ENCODE results near the gene ANKRD23. TPM values are rescaled to one million over a fixed set of nuclear protein-coding genes. Genes with fewer than 3 reads are reported as not detected.

ANKRD23 gene
- total and polyA plus RNA-seq, 2 of the 13 experiments (the other 11 are each of a cell fraction or from before 2014, with no cell fraction given): 1.5 to 1.6 TPM

DNA sequence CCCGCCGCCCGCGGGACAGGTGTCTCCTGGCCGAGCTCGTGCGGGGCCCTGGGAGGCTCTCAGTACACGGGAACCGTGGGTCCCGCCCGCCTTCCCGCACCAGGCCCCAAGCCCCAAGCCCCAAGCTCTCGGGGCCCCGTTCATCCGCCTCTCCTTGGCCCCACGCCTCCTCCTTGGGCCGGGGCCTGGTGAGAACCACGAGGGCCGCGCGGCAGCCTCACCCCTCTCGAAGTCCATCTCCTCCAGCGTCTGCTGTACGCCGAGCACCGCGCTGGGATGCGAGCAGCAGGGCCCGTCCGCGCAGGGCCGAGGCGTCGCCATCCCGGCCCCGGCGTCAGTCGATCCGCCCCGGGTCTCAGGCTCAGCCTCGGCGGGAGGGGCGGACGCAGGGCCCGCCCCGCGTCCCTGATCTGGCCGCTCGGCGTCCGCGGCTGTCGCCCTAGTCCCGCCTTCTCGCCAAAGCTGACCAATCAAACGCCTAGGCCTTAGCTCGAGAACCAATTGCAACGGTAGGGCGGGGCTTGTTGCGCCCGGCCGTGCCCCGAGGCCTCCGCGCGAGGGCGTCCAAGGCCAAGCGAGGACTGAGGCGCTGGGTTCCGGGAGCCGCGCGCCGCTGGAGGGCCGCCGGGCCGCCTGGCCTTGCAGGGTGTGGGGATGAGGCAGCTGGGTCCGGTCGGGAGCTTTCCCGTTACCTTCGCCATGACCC is 14.0 kb upstream of the ANKRD23 start, which contains the start of gene ANKRD39 (continued):
- TF ChIP-seq, protein P1, sequence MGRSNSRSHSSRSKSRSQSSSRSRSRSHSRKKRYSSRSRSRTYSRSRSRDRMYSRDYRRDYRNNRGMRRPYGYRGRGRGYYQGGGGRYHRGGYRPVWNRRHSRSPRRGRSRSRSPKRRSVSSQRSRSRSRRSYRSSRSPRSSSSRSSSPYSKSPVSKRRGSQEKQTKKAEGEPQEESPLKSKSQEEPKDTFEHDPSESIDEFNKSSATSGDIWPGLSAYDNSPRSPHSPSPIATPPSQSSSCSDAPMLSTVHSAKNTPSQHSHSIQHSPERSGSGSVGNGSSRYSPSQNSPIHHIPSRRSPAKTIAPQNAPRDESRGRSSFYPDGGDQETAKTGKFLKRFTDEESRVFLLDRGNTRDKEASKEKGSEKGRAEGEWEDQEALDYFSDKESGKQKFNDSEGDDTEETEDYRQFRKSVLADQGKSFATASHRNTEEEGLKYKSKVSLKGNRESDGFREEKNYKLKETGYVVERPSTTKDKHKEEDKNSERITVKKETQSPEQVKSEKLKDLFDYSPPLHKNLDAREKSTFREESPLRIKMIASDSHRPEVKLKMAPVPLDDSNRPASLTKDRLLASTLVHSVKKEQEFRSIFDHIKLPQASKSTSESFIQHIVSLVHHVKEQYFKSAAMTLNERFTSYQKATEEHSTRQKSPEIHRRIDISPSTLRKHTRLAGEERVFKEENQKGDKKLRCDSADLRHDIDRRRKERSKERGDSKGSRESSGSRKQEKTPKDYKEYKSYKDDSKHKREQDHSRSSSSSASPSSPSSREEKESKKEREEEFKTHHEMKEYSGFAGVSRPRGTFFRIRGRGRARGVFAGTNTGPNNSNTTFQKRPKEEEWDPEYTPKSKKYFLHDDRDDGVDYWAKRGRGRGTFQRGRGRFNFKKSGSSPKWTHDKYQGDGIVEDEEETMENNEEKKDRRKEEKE (IDR thresholded peaks at IDR 0.05): no peak
- peak; percentile 88; the same call in 1 of the 2 replicates for TF ChIP-seq GFI1 (CRISPR knock-in tag; IDR thresholded peaks at IDR 0.05; ENCODE audit: borderline replicate concordance)
- TF ChIP-seq, protein P2, sequence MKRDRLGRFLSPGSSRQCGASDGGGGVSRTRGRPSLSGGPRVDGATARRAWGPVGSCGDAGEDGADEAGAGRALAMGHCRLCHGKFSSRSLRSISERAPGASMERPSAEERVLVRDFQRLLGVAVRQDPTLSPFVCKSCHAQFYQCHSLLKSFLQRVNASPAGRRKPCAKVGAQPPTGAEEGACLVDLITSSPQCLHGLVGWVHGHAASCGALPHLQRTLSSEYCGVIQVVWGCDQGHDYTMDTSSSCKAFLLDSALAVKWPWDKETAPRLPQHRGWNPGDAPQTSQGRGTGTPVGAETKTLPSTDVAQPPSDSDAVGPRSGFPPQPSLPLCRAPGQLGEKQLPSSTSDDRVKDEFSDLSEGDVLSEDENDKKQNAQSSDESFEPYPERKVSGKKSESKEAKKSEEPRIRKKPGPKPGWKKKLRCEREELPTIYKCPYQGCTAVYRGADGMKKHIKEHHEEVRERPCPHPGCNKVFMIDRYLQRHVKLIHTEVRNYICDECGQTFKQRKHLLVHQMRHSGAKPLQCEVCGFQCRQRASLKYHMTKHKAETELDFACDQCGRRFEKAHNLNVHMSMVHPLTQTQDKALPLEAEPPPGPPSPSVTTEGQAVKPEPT (CRISPR knock-in tag; IDR thresholded peaks at IDR 0.05; ENCODE audit: low read depth): peak; percentile 86
- 0 out of 2 replicates have a peak, but pooled peaks have one; percentile 27 for TF ChIP-seq KLF9 (CRISPR knock-in tag; IDR thresholded peaks at IDR 0.05; ENCODE audit: low read depth)
- TF ChIP-seq ONECUT2 (CRISPR knock-in tag; IDR thresholded peaks at IDR 0.05): 0 out of 2 replicates have a peak, but pooled peaks have one; percentile 44
- TF ChIP-seq, protein P3, sequence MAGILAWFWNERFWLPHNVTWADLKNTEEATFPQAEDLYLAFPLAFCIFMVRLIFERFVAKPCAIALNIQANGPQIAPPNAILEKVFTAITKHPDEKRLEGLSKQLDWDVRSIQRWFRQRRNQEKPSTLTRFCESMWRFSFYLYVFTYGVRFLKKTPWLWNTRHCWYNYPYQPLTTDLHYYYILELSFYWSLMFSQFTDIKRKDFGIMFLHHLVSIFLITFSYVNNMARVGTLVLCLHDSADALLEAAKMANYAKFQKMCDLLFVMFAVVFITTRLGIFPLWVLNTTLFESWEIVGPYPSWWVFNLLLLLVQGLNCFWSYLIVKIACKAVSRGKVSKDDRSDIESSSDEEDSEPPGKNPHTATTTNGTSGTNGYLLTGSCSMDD (CRISPR knock-in tag; IDR thresholded peaks at IDR 0.05): peak; percentile 68; the same call in 1 of the 2 replicates
- TF ChIP-seq ZNF775 (CRISPR knock-in tag; IDR thresholded peaks at IDR 0.05; ENCODE audit: borderline replicate concordance): peak; percentile 61; the same call in 1 of the 2 replicates
- TF ChIP-seq ZSCAN29 (CRISPR knock-in tag; conservative IDR thresholded peaks at IDR 0.05): peak; percentile 42; the same call in 1 of the 2 replicates
- TF ChIP-seq FOSL2 (CRISPR knock-in tag; IDR thresholded peaks at IDR 0.05): no peak
- TF ChIP-seq, protein P4, sequence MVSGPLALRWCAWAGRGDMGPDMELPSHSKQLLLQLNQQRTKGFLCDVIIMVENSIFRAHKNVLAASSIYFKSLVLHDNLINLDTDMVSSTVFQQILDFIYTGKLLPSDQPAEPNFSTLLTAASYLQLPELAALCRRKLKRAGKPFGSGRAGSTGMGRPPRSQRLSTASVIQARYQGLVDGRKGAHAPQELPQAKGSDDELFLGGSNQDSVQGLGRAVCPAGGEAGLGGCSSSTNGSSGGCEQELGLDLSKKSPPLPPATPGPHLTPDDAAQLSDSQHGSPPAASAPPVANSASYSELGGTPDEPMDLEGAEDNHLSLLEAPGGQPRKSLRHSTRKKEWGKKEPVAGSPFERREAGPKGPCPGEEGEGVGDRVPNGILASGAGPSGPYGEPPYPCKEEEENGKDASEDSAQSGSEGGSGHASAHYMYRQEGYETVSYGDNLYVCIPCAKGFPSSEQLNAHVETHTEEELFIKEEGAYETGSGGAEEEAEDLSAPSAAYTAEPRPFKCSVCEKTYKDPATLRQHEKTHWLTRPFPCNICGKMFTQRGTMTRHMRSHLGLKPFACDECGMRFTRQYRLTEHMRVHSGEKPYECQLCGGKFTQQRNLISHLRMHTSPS (CRISPR knock-in tag; IDR thresholded peaks at IDR 0.05; ENCODE audit: low read depth): no peak
- TF ChIP-seq REXO4 (CRISPR knock-in tag; IDR thresholded peaks at IDR 0.05; ENCODE audit: borderline replicate concordance): peak; percentile 77; the same call in 1 of the 2 replicates
- peak; percentile 57; the same call in 1 of the 2 replicates for TF ChIP-seq KLF13 (CRISPR knock-in tag; IDR thresholded peaks at IDR 0.05)
- peak; percentile 83; the same call in 1 of the 2 replicates for TF ChIP-seq RFXAP (CRISPR knock-in tag; IDR thresholded peaks at IDR 0.05; ENCODE audit: borderline replicate concordance)
- no peak for TF ChIP-seq NFIC (IDR thresholded peaks at IDR 0.05; ENCODE audit: low read length)
- no peak for TF ChIP-seq ATAD3A (CRISPR knock-in tag; IDR thresholded peaks at IDR 0.05)
- TF ChIP-seq, protein P5, sequence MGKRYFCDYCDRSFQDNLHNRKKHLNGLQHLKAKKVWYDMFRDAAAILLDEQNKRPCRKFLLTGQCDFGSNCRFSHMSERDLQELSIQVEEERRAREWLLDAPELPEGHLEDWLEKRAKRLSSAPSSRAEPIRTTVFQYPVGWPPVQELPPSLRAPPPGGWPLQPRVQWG (CRISPR knock-in tag; IDR thresholded peaks at IDR 0.05; ENCODE audit: borderline replicate concordance, low read depth): no peak
- TF ChIP-seq GLMP (CRISPR knock-in tag; IDR thresholded peaks at IDR 0.05; ENCODE audit: borderline replicate concordance): no peak; the same call in 1 of the 2 replicates
- peak; percentile 93 for TF ChIP-seq MXD1 (CRISPR knock-in tag; IDR thresholded peaks at IDR 0.05)
- no peak for TF ChIP-seq MBNL3 (CRISPR knock-in tag; conservative IDR thresholded peaks at IDR 0.05)

Data from HepG2 (cell line).